Activated T-helper 9 cell treated with anti-CD3 and anti-CD28 coated beads, Interleukin-2, amount 50 U/mL, for 16 hours (primary cell): ENCODE measurements around the gene PRLR.
"Not testable (repeated sequence)": the region's sequence is repeated elsewhere in the genome, so short reads cannot be mapped to it uniquely, and the experiment has no call there.

Experiments used
- DNase-seq: peaks from one replicate; pipeline ENCODE4 v3.0.0-alpha.2; 2020; ENCODE audit warnings: low read depth

Gene PRLR

DNA sequence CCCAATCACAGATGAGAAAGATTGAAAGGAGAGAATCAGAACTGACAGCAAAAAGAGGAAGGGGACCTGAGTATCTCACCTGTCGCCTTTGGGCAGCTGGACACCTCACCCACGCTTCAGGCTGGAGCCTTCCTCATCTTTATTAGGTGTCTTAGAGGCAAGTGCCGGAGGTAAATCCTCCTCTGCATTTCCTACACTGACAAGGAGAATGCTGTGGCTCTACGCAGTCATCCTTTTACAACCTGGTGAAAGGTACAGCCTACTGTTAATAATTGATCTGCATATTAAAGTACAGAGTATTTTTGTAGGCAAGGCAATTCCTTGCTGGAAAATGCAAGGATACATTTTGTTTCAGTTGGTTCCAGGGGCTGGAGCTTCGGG is 34.8 kb downstream of the PRLR start:
- no peak for DNase-seq

DNA sequence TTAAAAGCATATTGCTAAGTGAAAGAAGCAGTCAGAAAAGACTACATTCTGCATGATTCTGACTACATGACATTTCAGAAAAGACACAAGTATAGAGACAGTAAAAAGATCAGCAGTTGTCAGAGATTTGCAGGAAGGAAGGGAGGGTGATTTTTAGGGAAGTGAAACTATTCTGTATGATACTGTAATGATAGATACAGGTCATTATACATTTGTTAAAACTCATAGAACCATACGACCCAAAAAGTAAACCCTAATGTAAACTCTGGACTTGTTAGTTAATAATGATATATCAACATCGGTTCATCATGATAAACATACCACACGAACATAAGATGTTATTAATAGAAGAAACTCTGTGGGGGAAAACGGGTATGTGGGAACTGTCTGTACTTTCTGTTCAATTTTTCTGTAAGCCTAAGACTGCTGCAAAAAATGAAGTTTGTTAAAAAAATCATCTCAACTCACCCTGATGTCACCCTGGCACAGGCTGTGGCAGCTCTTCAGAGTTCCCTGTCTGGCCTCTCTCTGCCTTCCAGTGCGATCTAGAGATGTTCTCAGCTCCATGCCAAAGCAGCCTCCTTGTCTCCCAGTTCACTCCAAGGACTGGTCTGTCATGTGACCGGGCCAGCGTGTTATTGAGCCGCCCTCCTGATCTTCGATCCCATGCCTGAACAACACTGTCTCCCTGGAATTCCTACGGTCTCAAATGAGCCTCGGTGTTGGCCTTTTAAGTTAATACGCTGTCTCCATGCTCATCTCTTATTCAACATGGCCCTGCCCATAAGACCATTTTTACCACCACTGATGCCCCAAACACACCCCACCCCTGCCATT is 35.4 kb downstream of the PRLR start:
- DNase-seq = no peak

DNA sequence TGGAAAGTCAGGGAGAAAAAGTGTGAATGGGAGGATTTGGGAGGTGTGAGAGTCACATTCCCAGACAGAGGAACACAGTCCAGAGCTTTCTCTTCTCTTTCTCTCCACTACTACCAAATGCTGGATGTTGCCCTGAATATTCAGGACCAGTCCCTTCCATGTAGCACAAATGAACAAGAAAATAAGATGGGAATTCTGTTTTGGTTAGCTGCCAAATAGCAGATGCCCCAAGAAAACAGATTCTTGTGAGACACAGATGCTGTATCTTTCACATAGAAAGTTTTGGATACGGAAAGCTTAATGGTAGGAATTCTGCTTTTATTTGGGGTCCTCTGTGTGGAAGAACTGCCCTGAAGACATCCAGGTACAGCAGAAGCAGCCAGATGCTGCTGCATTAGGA is 37.8 kb downstream of the PRLR start:
- DNase-seq = no peak

DNA sequence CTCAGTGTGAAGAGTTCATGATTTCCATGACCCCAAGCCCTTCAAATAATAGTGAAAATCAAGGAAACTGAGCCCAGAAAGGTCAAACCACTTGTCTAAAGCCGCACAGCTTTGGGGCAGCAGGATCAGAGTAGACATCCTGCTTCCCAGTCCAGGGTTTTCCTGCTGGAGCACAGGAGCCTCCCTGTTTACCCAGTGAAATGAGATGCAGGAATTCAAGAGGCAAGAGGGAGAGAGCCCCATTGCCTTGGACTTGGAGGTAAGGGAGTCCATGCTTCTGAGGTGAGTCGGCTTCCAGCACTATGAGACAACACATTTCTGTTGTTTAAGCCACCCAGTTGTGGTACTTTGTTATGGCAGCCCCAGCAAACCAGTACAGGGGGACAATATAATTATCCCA is 40.5 kb downstream of the PRLR start:
- DNase-seq = not testable (repeated sequence)

DNA sequence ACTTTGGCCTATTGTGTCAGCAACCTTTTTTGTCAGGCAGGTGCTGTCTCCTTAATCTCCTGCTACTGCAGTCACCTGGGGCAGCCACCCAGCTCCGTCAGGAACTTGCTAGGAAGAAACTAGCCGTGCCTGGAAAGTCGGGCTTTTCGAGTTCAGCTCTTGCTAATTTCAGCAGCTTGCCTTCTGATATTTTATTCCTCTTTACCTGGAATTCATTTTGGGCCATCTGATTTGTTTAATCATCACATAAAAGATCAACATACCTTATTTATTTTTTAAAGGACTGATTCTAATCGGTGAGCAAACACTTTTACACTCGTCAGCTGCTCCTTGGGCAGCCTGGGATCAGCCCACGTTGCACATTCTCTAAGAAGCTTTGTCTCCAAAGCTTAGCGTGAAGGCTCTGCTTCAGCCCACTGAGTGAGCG is 42.2 kb downstream of the PRLR start:
- no peak for DNase-seq

DNA sequence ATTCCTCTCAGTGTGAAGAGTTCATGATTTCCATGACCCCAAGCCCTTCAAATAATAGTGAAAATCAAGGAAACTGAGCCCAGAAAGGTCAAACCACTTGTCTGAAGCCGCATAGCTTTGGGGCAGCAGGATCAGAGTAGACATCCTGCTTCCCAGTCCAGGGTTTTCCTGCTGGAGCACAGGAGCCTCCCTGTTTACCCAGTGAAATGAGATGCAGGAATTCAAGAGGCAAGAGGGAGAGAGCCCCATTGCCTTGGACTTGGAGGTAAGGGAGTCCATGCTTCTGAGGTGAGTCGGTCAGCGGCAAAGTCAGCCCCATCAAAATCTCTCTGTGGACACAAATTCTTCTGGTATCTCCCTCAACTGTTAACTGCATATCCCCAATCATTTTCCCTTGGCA is 42.7 kb downstream of the PRLR start:
- not testable (repeated sequence) for DNase-seq

DNA sequence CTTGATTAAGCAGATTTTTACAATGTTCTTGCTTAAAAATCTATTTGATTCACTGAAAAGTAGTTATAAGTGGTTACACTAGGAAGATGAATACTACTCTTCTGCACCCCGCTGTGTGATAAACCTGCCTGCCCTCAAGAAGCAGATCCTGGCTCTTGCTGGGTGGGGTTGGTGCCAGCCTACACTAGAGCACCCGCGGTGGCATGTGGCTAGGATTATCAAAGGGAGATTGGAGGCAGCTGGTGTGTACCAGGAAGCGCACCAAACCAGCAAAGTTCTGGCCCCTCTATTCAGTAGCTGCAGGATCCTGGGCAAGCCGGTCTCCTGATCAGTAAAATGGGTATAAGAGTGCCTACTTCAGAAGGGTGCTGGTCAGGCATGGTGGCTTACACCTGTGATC is 43.5 kb downstream of the PRLR start:
- no peak for DNase-seq

DNA sequence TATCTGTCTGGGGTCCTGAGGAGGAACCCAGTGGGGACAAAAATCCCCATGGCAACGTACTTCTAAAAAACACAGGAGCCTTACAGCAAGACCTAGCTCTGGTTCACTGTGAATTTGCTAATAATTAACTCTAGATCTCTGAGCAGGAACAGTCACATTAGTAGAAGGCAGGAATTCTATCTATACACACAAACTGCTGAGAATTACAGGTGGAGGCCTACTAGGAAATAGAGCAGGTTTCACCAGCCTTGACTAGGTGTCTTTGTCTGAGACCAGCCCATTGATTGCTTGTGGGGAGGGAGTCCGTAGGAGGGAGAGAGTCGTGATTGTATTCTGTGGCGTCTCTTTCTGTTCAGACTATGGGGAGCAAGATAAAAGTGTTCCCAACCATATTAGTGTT is 44.8 kb downstream of the PRLR start:
- no peak for DNase-seq

DNA sequence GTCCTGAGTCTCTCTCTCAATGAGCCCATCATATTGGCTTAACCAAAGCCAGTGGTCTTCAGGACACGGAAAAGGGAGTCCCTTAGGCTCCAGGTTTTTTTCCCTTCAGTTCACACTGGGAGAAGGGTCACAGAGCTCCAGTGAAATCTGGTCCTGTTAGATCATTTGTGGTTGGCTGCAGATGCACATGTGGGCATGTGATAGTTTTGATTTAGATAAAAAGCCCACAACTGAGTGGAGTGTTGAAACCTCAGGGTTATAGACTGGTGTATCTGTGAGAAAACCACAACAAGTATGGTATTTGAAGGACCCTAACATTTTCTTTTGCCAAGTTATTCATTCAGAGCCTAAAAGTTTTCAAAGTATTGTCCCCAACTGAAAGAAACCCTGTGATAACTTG is 46.7 kb downstream of the PRLR start:
- no peak for DNase-seq

DNA sequence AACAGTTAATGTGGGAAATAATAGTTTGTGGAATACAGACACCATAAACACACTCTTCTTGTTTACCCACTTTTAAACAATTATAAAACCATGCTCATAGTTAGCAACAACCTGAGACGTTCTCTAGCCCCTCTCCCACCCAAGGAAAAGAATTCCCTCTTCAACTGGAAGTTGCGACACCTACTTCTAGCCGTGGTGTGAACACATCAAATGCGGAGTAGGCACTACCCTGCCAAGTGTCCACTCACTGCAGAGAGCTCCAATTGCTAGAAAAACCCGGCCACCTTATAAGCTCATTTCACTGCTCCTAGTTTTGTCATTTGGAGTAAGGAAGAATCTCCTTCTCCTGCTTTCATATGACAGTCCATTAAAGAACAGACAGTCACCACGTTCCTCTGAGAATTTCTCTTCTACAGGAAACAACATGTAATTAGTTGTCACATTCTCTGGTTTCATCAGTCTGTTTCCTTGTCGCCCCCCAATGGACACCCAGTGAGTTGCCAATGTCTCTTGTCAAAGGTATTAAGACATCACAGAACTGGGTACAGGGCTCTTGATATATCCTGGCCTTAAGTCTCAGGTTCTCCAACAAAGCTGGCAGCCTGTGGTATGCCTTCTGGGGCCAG is 47.3 kb downstream of the PRLR start:
- no peak for DNase-seq

DNA sequence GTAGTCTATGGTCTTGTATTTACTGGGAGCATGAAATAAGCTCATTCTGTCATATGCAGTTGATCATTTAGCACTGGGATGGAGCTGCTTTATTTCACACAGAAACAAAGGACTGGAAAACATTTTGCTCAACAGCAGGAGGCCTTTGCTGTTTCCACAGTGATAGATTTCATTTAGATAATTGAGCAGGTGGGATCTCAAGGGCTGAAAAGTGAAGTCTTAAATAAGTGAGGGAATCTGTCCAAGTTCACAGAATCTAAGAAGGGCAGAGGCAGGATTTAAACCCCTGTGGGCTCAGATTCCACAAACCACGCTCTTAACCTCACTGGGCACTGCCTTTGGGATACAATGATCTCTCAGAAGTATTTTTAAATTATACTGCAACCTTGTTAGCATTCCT is 47.8 kb downstream of the PRLR start:
- DNase-seq = no peak

DNA sequence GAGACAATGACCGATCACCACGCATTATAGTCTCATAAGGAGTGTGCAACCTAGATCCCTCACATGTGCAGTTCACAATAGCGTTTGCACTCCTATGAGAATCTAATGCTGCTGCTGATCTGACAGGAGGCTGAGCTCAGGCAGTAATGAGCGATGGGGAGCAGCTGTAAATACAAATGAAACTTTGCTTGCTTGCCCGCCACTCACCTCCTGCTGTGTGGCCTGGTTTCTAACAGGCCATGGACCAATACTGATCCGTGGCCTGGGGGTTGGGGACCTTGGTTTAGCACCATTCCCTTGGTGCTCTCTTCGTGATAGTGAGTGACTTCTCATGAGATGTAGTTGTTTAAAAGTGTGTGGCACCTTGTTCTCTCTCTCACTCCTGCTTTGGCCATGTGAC is 50.2 kb downstream of the PRLR start:
- DNase-seq = no peak

DNA sequence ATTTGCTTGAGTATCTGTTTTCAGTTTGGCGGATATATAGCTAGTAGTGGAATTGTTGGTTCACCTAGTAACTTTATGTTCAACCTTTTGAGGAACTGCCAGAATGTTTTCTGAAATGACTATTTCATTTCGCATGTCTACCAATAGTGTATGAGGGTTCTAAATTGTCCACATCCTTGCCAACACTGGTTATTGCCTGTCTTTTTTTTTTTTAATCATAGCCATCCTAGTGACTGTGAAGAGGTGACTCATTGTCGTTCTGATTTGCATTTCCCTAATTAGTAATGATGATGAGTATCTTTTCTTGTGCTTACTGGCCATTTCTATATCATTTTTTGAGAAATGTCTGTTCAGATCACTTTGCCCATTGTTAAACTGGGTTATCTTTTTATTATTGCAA is 52.5 kb downstream of the PRLR start:
- no peak for DNase-seq

DNA sequence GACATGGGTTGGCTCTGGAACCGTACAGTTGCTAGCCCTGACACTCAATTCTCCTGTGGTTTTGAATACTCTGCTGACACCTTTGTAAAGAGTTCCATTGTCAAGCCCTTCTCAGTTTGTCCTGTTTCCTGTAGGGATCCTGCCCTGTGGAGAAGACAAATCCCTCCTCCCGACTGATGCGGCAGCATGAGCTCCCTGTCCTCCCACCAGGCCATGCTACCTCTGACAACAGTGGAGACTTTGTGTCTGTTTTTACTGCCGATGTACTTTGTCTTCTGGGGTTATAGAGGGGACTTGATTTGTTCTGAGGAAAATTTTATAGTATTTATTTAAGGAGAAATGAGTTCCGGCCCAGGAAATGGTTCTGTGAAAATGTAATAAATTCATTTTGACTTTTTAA is 57.8 kb downstream of the PRLR start:
- DNase-seq = no peak

DNA sequence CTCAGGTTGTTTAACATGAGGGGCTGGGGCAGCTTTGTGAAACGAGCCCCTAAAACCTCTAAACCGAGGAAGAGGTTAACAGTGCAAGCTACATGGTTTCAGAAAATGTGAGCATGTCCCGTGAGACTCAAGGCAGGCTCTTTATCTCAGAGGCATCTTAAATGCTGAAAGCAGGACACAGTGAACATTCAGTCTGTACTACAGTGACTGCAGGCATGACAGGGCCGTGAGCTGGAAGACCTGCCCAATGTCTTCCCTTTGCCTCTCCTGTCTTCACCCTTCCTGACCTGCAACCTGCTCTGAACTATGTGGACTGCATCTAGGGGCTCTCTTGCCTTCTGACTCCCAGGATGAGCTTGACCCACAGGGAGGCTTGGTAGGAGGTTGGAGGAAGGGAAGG is 58.3 kb downstream of the PRLR start:
- no peak for DNase-seq

DNA sequence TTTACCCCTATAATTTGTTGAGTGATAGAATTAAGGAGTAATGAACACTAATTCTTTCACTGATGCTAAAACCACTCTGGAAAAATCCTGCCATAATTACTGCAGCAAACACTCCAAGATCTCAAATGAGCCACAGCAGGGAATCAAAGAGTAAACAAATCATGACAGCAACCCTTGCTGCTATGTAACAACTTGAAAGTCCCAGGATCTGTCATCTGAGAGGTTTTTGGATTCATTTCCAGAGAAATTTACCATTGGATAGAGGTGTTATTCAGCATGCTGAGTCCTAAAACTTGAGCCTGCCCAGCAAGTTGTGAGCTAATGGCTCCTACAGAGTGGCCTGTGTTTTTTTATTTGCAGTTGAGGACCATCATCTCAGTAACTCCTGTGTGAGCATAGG is 59.2 kb downstream of the PRLR start:
- no peak for DNase-seq

DNA sequence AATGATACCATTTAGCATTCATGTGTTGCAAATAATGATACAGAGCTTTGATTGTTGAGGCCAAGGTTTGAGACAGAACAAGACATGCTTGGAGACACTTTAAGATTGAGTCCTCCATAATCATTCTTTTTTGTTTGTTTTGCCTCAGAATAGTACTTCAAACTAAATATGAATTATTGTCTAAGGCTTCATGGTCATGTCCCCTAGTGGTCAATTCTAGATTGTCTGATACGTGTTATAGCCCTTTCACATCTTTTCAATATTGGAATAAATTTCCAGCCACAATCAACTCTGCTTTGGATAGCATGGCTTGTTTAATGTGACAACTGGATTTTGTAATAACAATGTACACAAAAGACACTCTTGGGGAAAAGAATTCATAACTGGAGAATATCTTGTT is 64.2 kb downstream of the PRLR start:
- no peak for DNase-seq

DNA sequence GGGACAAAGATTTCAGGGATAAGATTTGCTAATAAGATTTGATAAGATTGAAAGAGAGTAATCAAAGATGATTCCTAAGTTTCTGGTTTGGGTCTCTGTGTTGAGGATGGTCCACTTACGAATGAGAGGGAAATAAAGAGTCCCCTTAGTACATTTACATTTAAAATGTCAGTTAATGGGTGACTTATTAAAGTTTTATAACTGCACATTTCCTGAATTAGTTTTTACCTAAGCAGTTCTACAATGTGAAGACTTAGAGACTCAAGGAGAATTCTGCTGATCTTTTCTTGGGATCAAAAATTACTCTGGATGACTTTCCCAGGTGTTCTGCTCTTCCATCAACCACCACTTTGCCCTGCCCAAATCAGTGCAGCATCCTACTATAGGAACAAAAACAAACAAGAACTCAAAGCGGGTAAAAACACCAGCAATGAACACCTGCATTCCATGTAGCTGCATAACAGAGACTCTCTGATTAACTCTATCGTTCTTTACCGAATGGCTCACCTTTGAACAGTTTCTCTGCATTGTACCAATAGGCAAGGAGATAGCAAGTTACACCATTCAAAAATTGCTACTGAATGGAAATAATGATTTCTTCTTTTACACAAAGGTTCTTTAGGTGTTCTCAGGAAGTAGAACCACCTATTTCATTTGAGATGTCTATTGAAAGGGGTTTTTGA is 65.3 kb downstream of the PRLR start:
- DNase-seq = no peak

DNA sequence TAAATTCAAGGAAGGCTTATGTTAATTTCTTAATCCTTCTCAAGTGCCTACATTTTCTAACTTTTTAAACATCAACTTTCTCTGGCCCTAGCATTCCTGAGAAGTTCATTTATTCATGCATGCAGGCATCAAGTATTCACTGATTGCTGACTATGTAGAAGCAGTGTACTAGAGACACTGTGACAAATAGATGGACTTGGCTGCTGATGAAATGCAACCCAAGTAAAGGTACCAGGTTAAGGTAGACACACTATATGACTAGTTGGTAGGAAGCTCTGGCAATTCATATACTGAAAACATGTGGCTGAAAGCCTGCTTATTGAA is 66.6 kb downstream of the PRLR start:
- no peak for DNase-seq

DNA sequence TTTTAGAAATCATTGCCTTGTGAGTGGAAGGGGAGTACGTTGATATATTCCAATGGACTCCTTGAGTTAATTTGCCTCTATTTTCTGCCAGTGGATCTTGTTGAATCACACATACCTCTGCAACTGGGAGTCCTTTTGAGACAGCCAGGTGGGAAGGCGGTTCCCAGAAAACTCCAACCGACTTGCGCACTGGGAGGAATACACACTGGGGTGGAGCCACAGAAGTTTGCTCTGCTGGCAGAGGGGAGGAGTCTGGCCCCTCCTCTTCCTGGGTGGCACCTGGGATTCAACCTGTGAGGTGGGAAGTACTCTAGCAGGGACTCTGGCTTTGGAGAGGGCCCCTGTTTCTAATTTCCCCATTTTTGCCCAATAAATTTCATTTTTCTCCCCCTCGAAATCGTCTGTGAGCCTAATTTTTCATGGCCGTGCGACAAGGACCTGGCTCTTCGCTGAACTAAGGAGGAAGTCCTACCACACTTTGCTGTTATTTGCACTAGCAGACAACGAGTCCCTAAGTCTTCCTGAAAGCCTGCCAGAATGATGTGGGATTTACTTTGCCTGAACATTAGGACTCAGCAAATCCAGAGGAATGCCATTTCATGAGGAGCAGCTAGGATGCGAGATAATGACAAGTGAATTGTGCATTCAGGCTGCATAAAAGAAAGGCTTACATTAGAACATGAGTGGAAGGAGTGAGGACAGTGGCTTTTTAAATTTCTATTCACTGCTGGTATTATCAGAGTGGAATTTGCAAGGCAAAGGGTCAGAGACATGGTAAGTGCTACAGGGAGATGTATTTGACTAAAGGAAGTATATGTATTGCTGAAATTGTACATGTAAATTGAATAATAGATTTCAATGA is 67.2 kb downstream of the PRLR start:
- no peak for DNase-seq

DNA sequence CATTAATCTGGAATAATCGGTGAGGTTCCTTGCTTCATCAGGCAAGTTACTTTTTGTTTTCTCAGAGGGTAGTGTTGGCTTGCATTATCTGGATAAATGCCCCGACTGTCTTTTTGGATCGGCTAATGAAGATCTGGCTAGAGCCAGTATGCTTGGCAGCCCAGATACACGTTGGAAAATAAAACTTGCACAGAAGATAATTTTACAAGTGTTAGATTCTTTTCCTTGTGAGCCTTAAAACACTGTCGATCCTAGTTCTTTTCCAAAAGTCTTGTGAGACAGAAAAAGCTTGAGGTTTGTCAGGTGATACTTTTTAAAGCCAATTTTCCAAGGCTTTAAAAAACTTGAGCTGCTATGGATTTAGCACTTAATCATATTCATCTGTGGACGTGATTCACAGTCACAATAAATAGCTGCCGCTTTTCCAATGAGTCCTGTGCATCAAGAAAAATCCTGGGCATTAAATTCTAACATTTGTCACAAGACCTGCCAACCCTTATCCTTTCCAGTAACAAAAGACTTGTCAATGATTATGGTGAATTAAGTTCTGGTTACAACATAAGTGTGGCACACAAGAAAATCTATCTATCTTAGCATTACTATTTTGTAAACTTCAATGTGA is 68.5 kb downstream of the PRLR start:
- no peak for DNase-seq

DNA sequence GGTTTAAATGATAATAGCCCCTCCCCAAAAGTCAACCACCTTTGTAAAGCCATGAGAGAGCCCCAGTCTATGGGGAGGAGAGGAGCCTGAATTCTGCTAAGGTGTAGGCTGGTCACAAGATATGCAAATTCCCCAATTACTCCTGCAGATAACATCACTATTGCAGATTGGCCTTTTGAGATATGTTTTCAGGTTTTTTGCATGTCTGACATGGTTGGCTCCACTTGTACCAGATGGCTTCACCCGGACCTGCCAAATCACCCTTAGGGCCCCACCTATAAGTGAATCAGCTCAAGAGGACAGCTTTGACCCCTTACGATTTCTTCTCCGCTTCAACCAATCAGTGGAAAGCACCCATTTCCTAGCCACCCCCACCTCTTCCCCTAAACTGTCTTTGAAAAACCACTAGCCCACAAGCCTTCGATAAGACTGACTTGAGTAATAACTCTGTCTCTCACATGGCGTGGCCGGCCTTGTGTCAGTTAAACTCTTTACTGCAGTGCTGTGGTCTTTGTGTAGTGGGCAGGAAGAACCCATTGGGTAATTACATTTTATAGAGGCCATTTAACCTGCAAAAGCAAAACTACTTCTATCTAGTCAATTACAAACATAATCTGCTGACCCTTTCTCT is 69.7 kb downstream of the PRLR start:
- DNase-seq = no peak
